HCT116 (cell line): Measurements from ENCODE around the gene OPRL1. TPM values are rescaled to one million over a fixed set of nuclear protein-coding genes. Genes with fewer than 3 reads are reported as not detected.

Experiments
- ATAC-seq: fragments of 200-7000 bp; cut with Tn5 transposase; 2 replicates; pipeline ENCODE4 v1.9.1; 2020; ENCODE audit warnings: mild to moderate bottlenecking, moderate library complexity
- BruUV-seq: library from RNA; stranded (reverse); fragments of 400-500 nt; replicated peaks from 2 replicates; lab custom pipeline; 2021; lab: Mats Ljungman, UMichigan
- CTCF ChIA-PET: fragments of 300-600 bp; sonication (Branson Sonifier 250); formaldehyde crosslinking; loops from one replicate; lab custom pipeline; 2021; ENCODE audit warnings: antibody characterized with exemption; lab: Charles Lee
- POLR2A ChIA-PET: fragments of 300-600, 350-600 bp; sonication (Branson Sonifier 250); formaldehyde crosslinking; loops from one replicate; lab custom pipeline; 2021; ENCODE audit warnings: antibody characterized with exemption; lab: Charles Lee
- RAD21 ChIA-PET, 2 experiments: fragments of 300-600 bp; sonication (Branson Sonifier 250); formaldehyde crosslinking; loops; one replicate each; lab custom pipeline; 2023; ENCODE audit warnings: low total read pairs in 2 of 2; ENCODE audit not compliant: uncharacterized antibody in 2 of 2, unreplicated experiment in 2 of 2, low non-redundant PET in 1 of 2; lab: Charles Lee
- DNase-seq: peaks from one replicate; pipeline ENCODE4 v3.0.0-alpha.2; 2010; ENCODE audit warnings: low read depth, low spot score
- H2AFZ ChIP-seq: fragments of 200-600 bp; shearing (Covaris generic), sonication (generic); 2 replicates; pipeline ENCODE4 v1.6.1; 2017; ENCODE audit warnings: low read depth, mixed run types, mixed read lengths, antibody characterized with exemption, low read length; ENCODE audit not compliant: poor library complexity, severe bottlenecking
- H3K27ac ChIP-seq: 2 replicates; pipeline ENCODE4 v1.5.1; 2012; ENCODE audit warnings: low read depth, low read length
- H3K27me3 ChIP-seq: fragments of 200-600 bp; sonication (generic); 2 replicates; pipeline ENCODE4 v1.6.1; 2016; ENCODE audit warnings: mixed run types, low read length, mixed read lengths; ENCODE audit not compliant: insufficient read depth
- H3K36me3 ChIP-seq, 2 experiments: fragments of 200-500 bp in 1 of 2; fragments of 200-600 bp in 1 of 2; sonication (Bioruptor generic) in 1 of 2; sonication (generic) in 1 of 2; 2 replicates each; pipeline versions ENCODE4 v1.5.1 to v1.6.1; 2014 to 2016; ENCODE audit warnings: low read length in 2 of 2, inconsistent platforms in 1 of 2, mixed read lengths in 1 of 2, mixed run types in 1 of 2; ENCODE audit not compliant: insufficient read depth in 2 of 2, control insufficient read depth in 1 of 2
- H3K4me1 ChIP-seq, 2 experiments: fragments of 200-600 bp in 1 of 2; sonication (generic) in 1 of 2; 2 replicates each; pipeline versions ENCODE4 v1.5.1 to v1.6.1; 2012 to 2017; ENCODE audit warnings: low read length in 2 of 2, inconsistent platforms in 1 of 2, mild to moderate bottlenecking in 1 of 2, mixed read lengths in 1 of 2, mixed run types in 1 of 2, moderate library complexity in 1 of 2; ENCODE audit not compliant: insufficient read depth in 2 of 2, control insufficient read depth in 1 of 2
- H3K4me2 ChIP-seq: fragments of 200-600 bp; sonication (generic); 2 replicates; pipeline ENCODE4 v1.6.1; 2017; ENCODE audit warnings: mixed run types, low read length, mixed read lengths
- H3K4me3 ChIP-seq, 2 experiments: fragments of 200-600 bp in 1 of 2; sonication (generic) in 1 of 2; replicated peaks in 1 of 2; 2 replicates each; pipeline ENCODE4 v1.5.1; 2011 to 2016; ENCODE audit warnings: low read length in 2 of 2, control low read depth in 1 of 2, low read depth in 1 of 2, mild to moderate bottlenecking in 1 of 2, mixed read lengths in 1 of 2, mixed run types in 1 of 2
- H3K79me2 ChIP-seq: fragments of 200-600 bp; sonication (generic); 2 replicates; pipeline ENCODE4 v1.6.1; 2017; ENCODE audit warnings: mild to moderate bottlenecking, mixed run types, low read length, moderate library complexity, mixed read lengths; ENCODE audit not compliant: insufficient read depth
- H3K9ac ChIP-seq: fragments of 200-600 bp; sonication (generic); 2 replicates; pipeline ENCODE4 v1.6.1; 2016; ENCODE audit warnings: low read length, mixed read lengths
- H3K9me2 ChIP-seq: fragments of 200-600 bp; sonication (generic), shearing (Covaris generic); 2 replicates; pipeline ENCODE4 v1.6.1; 2017; ENCODE audit warnings: mixed run types, mild to moderate bottlenecking, moderate library complexity; ENCODE audit not compliant: insufficient read depth
- H3K9me3 ChIP-seq, 2 experiments: fragments of 200-500 bp in 1 of 2; fragments of 200-600 bp in 1 of 2; sonication (Bioruptor generic) in 1 of 2; sonication (generic) in 1 of 2; 2 replicates each; pipeline ENCODE4 v1.6.1; 2014 to 2017; ENCODE audit warnings: low read length in 2 of 2, mixed read lengths in 2 of 2, inconsistent platforms in 1 of 2, low read depth in 1 of 2, mild to moderate bottlenecking in 1 of 2, mixed run types in 1 of 2, moderate library complexity in 1 of 2; ENCODE audit not compliant: control insufficient read depth in 1 of 2, insufficient read depth in 1 of 2
- H4K20me1 ChIP-seq: fragments of 200-600 bp; sonication (generic), shearing (Covaris generic); 2 replicates; pipeline ENCODE4 v1.6.1; 2017; ENCODE audit warnings: mixed run types, mild to moderate bottlenecking, moderate library complexity; ENCODE audit not compliant: insufficient read depth
- CBX3 ChIP-seq: IDR thresholded peaks from 2 replicates; pipeline ENCODE4 v1.6.1; 2012; ENCODE audit warnings: low read depth
- EGR1 ChIP-seq: IDR thresholded peaks from 2 replicates; pipeline ENCODE4 v1.6.1; 2012; ENCODE audit warnings: low read depth
- ELF1 ChIP-seq: IDR thresholded peaks from 2 replicates; pipeline ENCODE4 v1.6.1; 2012; ENCODE audit warnings: low read depth, borderline replicate concordance
- FOSL1 ChIP-seq: IDR thresholded peaks from 2 replicates; pipeline ENCODE4 v1.6.1; 2012; ENCODE audit warnings: low read depth
- JUND ChIP-seq: IDR thresholded peaks from 2 replicates; pipeline ENCODE4 v1.6.1; 2012
- POLR2A ChIP-seq: IDR thresholded peaks from 2 replicates; pipeline ENCODE4 v1.7.0; 2011; ENCODE audit warnings: borderline replicate concordance; ENCODE audit not compliant: insufficient read depth, insufficient read length; ENCODE audit errors: extremely low read depth
- POLR2AphosphoS5 ChIP-seq: IDR thresholded peaks from 2 replicates; pipeline ENCODE4 v1.6.1; 2011; ENCODE audit warnings: mild to moderate bottlenecking, low read depth, low read length, moderate library complexity
- SIN3A ChIP-seq: IDR thresholded peaks from 2 replicates; pipeline ENCODE4 v1.6.1; 2012; ENCODE audit warnings: low read depth
- SRF ChIP-seq: IDR thresholded peaks from 2 replicates; pipeline ENCODE4 v1.6.1; 2012; ENCODE audit warnings: low read depth
- YY1 ChIP-seq: IDR thresholded peaks from 2 replicates; pipeline ENCODE4 v1.6.1; 2011; ENCODE audit warnings: low read length, low read depth, moderate library complexity, mild to moderate bottlenecking; ENCODE audit not compliant: insufficient replicate concordance; ENCODE audit errors: extremely low read depth
- intact Hi-C: fragments of 100-400 bp; cut with micrococcal nuclease; formaldehyde crosslinking; loops from 2 replicates; pipeline ENCODE4 v1.10.0; 2022
- total RNA-seq: library from RNA; stranded (reverse); gene quantifications from one replicate; pipeline ENCODE4 v1.2.1, GENCODE V29; 2021; ENCODE audit not compliant: unreplicated experiment
- TF ChIP-seq, protein P1 (sequence below), 3 experiments: fragments of 200-600 bp in 1 of 3; sonication (generic) in 1 of 3; IDR thresholded peaks in 2 of 3; conservative IDR thresholded peaks in 1 of 3; 2 replicates each; pipeline ENCODE4 v1.5.1; 2012 to 2017; ENCODE audit warnings: low read depth in 2 of 3, low read length in 2 of 3, antibody characterized with exemption in 1 of 3, borderline replicate concordance in 1 of 3, control low read depth in 1 of 3, mild to moderate bottlenecking in 1 of 3, mixed read lengths in 1 of 3, mixed run types in 1 of 3, moderate library complexity in 1 of 3; ENCODE audit not compliant: insufficient read depth in 1 of 3
- TF ChIP-seq, protein P2 (sequence below): IDR thresholded peaks from 2 replicates; pipeline ENCODE4 v1.6.1; 2012
- TF ChIP-seq, protein P3 (sequence below): IDR thresholded peaks from 2 replicates; pipeline ENCODE4 v1.6.1; 2012; ENCODE audit warnings: low read depth

Gene OPRL1
- total RNA-seq, 1 experiment from 2014 or later = 1.6 TPM

DNA sequence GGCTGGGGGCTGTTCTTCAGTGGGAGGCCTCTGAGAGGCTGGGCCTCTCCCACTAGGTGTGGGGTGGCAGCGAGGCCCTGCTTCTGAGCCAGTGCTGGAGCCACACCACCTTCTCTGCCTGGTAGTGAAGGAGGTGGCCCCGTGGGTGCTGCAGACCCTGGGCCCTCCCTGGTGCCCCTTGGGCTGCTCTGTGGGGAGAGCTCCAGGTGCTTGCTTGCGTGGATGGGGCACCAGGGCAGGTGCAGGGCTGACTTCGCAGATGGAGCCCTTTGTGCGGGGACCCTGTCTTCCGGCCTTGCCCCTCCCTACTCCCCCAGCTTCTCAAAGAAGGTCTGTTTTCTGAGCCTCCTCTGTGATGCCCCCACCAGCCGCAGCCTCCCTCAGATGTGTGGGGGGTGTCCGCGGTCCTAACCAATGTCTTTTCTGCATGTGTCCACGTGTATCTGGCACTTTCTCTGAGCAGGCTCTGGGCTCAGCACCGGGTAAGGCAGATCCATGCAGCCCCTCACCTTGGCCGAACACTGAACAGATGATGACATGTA is 67.1 kb downstream of the OPRL1 start:
- TF ChIP-seq YY1 (no peak), FOSL1 (no peak)
- TF ChIP-seq, protein P1, sequence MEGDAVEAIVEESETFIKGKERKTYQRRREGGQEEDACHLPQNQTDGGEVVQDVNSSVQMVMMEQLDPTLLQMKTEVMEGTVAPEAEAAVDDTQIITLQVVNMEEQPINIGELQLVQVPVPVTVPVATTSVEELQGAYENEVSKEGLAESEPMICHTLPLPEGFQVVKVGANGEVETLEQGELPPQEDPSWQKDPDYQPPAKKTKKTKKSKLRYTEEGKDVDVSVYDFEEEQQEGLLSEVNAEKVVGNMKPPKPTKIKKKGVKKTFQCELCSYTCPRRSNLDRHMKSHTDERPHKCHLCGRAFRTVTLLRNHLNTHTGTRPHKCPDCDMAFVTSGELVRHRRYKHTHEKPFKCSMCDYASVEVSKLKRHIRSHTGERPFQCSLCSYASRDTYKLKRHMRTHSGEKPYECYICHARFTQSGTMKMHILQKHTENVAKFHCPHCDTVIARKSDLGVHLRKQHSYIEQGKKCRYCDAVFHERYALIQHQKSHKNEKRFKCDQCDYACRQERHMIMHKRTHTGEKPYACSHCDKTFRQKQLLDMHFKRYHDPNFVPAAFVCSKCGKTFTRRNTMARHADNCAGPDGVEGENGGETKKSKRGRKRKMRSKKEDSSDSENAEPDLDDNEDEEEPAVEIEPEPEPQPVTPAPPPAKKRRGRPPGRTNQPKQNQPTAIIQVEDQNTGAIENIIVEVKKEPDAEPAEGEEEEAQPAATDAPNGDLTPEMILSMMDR (IDR thresholded peaks at IDR 0.05 in 2 of 3, conservative IDR thresholded peaks at IDR 0.05 in 1 of 3; ENCODE audit: borderline replicate concordance in 1 of 3, insufficient read depth in 1 of 3, low read depth in 2 of 3, low read length in 2 of 3) = no peak
- H2AFZ ChIP-seq = no peak overlapping the region
- POLR2A ChIA-PET = no interaction called here
- no peak overlapping the region for H3K4me3 ChIP-seq
- BruUV-seq = no TSS peak
- peaks cover 14 to 32% of the 10 kb centered on the region in 2 experiments; a peak in 2 of 4 replicates for H3K9me3 ChIP-seq
- H3K36me3 ChIP-seq = no peaks in the 10 kb centered on the region
- no peaks in the 10 kb centered on the region for H3K79me2 ChIP-seq
- no peaks in the 10 kb centered on the region for H4K20me1 ChIP-seq
- no peaks in the 10 kb centered on the region for H3K27me3 ChIP-seq
- intact Hi-C loops = no loop called here
- H3K4me2 ChIP-seq = no peak overlapping the region
- H3K27ac ChIP-seq = no peak overlapping the region
- CTCF ChIA-PET = no interaction called here
- no peak overlapping the region for H3K9ac ChIP-seq
- ATAC-seq = no peak
- RAD21 ChIA-PET = no interaction called here
- no peak for DNase-seq
- H3K4me1 ChIP-seq = peaks cover 3 to 10% of the 10 kb centered on the region in 2 experiments; a peak in 3 of 4 replicates
- no peaks in the 10 kb centered on the region for H3K9me2 ChIP-seq

DNA sequence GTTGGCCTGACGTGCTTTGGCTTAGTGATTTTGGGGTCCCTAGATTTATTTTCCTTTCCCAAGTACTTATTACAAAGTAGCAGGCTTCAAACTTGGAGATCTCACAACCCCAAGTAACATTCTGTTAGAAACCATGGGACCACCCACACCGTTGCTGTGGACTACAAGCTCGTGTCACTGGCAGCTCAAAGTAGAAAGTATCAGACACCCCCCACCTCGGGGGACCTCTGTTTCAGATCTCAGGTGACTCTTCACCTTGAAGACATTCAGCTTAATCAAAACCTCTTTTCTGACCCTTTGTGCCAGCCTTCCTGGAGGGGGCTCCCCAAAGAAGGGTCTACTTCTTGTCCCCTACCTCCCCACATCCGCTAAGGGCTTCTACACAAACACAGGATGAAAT is 68.7 kb downstream of the OPRL1 start:
- CTCF ChIA-PET = no interaction called here
- no peak overlapping the region for H2AFZ ChIP-seq
- TF ChIP-seq, protein P2, sequence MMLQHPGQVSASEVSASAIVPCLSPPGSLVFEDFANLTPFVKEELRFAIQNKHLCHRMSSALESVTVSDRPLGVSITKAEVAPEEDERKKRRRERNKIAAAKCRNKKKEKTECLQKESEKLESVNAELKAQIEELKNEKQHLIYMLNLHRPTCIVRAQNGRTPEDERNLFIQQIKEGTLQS = no peak
- TF ChIP-seq POLR2A (no peak), ELF1 (no peak), SRF (no peak), SIN3A (no peak), EGR1 (no peak), JUND (no peak), FOSL1 (no peak), CBX3 (no peak), YY1 (no peak), POLR2AphosphoS5 (no peak)
- TF ChIP-seq, protein P3, sequence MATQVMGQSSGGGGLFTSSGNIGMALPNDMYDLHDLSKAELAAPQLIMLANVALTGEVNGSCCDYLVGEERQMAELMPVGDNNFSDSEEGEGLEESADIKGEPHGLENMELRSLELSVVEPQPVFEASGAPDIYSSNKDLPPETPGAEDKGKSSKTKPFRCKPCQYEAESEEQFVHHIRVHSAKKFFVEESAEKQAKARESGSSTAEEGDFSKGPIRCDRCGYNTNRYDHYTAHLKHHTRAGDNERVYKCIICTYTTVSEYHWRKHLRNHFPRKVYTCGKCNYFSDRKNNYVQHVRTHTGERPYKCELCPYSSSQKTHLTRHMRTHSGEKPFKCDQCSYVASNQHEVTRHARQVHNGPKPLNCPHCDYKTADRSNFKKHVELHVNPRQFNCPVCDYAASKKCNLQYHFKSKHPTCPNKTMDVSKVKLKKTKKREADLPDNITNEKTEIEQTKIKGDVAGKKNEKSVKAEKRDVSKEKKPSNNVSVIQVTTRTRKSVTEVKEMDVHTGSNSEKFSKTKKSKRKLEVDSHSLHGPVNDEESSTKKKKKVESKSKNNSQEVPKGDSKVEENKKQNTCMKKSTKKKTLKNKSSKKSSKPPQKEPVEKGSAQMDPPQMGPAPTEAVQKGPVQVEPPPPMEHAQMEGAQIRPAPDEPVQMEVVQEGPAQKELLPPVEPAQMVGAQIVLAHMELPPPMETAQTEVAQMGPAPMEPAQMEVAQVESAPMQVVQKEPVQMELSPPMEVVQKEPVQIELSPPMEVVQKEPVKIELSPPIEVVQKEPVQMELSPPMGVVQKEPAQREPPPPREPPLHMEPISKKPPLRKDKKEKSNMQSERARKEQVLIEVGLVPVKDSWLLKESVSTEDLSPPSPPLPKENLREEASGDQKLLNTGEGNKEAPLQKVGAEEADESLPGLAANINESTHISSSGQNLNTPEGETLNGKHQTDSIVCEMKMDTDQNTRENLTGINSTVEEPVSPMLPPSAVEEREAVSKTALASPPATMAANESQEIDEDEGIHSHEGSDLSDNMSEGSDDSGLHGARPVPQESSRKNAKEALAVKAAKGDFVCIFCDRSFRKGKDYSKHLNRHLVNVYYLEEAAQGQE = no peak

More for the DNA sequence above, 68.7 kb downstream of the OPRL1 start:
- RAD21 ChIA-PET = no interaction called here
- no peak overlapping the region for H3K27ac ChIP-seq
- no peak for DNase-seq
- H3K4me1 ChIP-seq = peaks cover 6 to 23% of the 10 kb centered on the region in 2 experiments; a peak in 3 of 4 replicates
- H3K4me2 ChIP-seq = no peak overlapping the region
- no peaks in the 10 kb centered on the region for H3K27me3 ChIP-seq
- ATAC-seq = no peak
- H3K4me3 ChIP-seq = no peak overlapping the region
- H3K9me2 ChIP-seq = no peaks in the 10 kb centered on the region
- no peaks in the 10 kb centered on the region for H3K79me2 ChIP-seq
- intact Hi-C loops = no loop called here
- no peaks in the 10 kb centered on the region for H3K36me3 ChIP-seq
- no peak overlapping the region for H3K9ac ChIP-seq
- no peaks in the 10 kb centered on the region for H4K20me1 ChIP-seq
- POLR2A ChIA-PET = no interaction called here
- BruUV-seq = no TSS peak
- H3K9me3 ChIP-seq = peaks cover 13 to 26% of the 10 kb centered on the region in 2 experiments; a peak in 2 of 4 replicates
